ENCODE results near the gene DLST. TPM values are rescaled to one million over a fixed set of nuclear protein-coding genes. Genes with fewer than 3 reads are reported as not detected.
A peak's percentile ranks its signal among the peaks of the same experiment; 100 is the strongest.

Gene DLST
- total and polyA plus RNA-seq, 2 of the 4 experiments (the other 2 are of a cell fraction): 58.6 to 119 TPM

- dilution Hi-C loops (cut with HindIII; ENCODE audit: low sequenced_read_pairs, unreplicated experiment): no loop called here
- H4K5ac ChIP-seq (ENCODE audit: low read depth, low read length): no peak overlapping the region
- H3K9me3 ChIP-seq (ENCODE audit: control insufficient read depth, insufficient read depth, low read length): no peaks in the 10 kb centered on the region
- H3K4ac ChIP-seq (ENCODE audit: low read depth, low read length): no peak overlapping the region
- no peak overlapping the region for H2AK5ac ChIP-seq (ENCODE audit: low read depth, low read length)
- no peak overlapping the region for H4K91ac ChIP-seq (ENCODE audit: insufficient read depth, low read depth, low read length)
- H3K9ac ChIP-seq (ENCODE audit: low read depth, low read length): no peak overlapping the region
- POLR2A ChIA-PET (ENCODE audit: unreplicated experiment): no interaction called here
- H2AK9ac ChIP-seq (replicated peaks; ENCODE audit: low read depth, low read length, poor library complexity): no peak overlapping the region
- H3K79me1 ChIP-seq (ENCODE audit: low read depth in 1 of 2, low read length in 2 of 2): no peaks in the 10 kb centered on the region
- no peak overlapping the region for H3K4me2 ChIP-seq (ENCODE audit: low read depth, low read length)
- 0 out of 2 replicates have a peak, but pooled peaks cover 6% of the 10 kb centered on the region for H3K9me1 ChIP-seq (ENCODE audit: insufficient read depth, low read length)
- H2AFZ ChIP-seq (replicated peaks; ENCODE audit: low read length, poor library complexity): peak overlapping the region; percentile 33
- ATAC-seq (ENCODE audit: low read depth) (no peak), DNase-seq (no peak)
- TF ChIP-seq RAD21 (IDR thresholded peaks at IDR 0.05; ENCODE audit: low read length): no peak
- no peak for TF ChIP-seq FOS (IDR thresholded peaks at IDR 0.05; ENCODE audit: low read depth, low read length)
- no peak for TF ChIP-seq MAFK (IDR thresholded peaks at IDR 0.05; ENCODE audit: low read depth, low read length)
- no peak for TF ChIP-seq POLR2A (IDR thresholded peaks at IDR 0.05; ENCODE audit: low read depth, low read length)
- TF ChIP-seq MXI1 (IDR thresholded peaks at IDR 0.05; ENCODE audit: borderline replicate concordance, low read depth, low read length): no peak
- TF ChIP-seq NFE2L2 (IDR thresholded peaks at IDR 0.05; ENCODE audit: low read depth, low read length): no peak
- TF ChIP-seq CTCF (conservative IDR thresholded peaks at IDR 0.05; ENCODE audit: low read depth, low read length): no peak
- H3K4me1 ChIP-seq (ENCODE audit: control insufficient read depth, insufficient read depth, low read length): peaks cover 13% of the 10 kb centered on the region; the same call in 1 of the 2 replicates
- no peak overlapping the region for H3K14ac ChIP-seq (replicated peaks; ENCODE audit: low read depth, low read length)
- no peak overlapping the region for H3K4me3 ChIP-seq (ENCODE audit: insufficient read depth, low read depth, low read length)
- in situ Hi-C loops (cut with MboI; ENCODE audit: low sequenced_read_pairs): no loop called here
- no peak overlapping the region for H3K56ac ChIP-seq (ENCODE audit: extremely low read depth, insufficient read depth, low read length)
- H3K36me3 ChIP-seq (ENCODE audit: control insufficient read depth, insufficient read depth, low read length): no peaks in the 10 kb centered on the region
- WGBS, 2 experiments (ENCODE audit: extremely low coverage in 2 of 2, insufficient read length in 1 of 2): 86% methylated on average over 4 of the region's 6 CpGs; no CpG with 5 or more reads in 1 of the 2 experiments
- CTCF ChIA-PET: no interaction called here
- H3K23ac ChIP-seq (ENCODE audit: low read depth, low read length): no peak overlapping the region
- no peak overlapping the region for H2BK5ac ChIP-seq (ENCODE audit: low read depth, low read length, poor library complexity, severe bottlenecking)
- H4K20me1 ChIP-seq (ENCODE audit: insufficient read depth, low read length): no peaks in the 10 kb centered on the region
- no peak overlapping the region for H3K18ac ChIP-seq (ENCODE audit: low read depth, low read length)
- no peak overlapping the region for H2BK15ac ChIP-seq (ENCODE audit: low read depth, low read length)
- H3K27me3 ChIP-seq (ENCODE audit: control insufficient read depth, insufficient read depth, low read length): peaks cover 14% of the 10 kb centered on the region
- H2BK20ac ChIP-seq (ENCODE audit: low read depth, low read length): no peak overlapping the region
- intact Hi-C loops (cut with micrococcal nuclease): no loop called here
- H4K8ac ChIP-seq (ENCODE audit: low read depth in 2 of 2, low read length in 2 of 2): no peak overlapping the region
- no TSS peak for BruUV-seq (replicated peaks)
- no peak overlapping the region for H2BK120ac ChIP-seq (ENCODE audit: low read depth, low read length)
- H3K27ac ChIP-seq (ENCODE audit: insufficient read depth, low read length): no peak overlapping the region
Measured at GRCh38 chr14:74952180-74952665, 70.5 kb downstream of the DLST start.

Measured in IMR-90 (cell line).